ENCODE results near the gene TTC23.

DNA sequence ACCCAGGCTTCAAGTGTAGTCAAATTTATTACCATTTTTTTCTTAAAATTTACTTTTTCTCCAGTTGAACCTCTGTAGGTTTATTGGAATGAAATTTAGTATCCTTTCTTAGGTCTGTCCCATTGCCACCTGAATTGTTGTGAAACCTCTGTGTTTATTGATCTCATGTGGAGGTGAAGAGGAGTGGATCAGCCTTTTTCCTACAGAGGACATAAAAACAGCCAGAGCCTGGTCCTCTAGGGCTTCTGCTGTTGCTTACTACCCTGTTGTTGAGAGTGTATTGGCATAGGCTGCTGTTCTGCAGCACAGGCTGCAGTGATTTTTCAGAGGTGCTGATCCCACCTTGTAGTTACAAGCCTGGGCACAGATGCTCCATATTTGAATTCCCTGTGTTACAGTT, 46.5 kb upstream of the TTC23 start:
- TF ChIP-seq TAF1 (IDR thresholded peaks at IDR 0.05; ENCODE audit: borderline replicate concordance, insufficient read depth, low read length) (no peak), POLR2AphosphoS5 (IDR thresholded peaks at IDR 0.05; ENCODE audit: low read depth, low read length) (no peak)

Data from PFSK-1 (cell line).